ENCODE measurements around the gene TTC28. TPM values are rescaled to one million over a fixed set of nuclear protein-coding genes. Genes with fewer than 3 reads are reported as not detected.

The TTC28 gene
- total and polyA plus RNA-seq, 10 of the 15 experiments (the other 5 are each of a cell fraction or from before 2014, with no cell fraction given), result 0.15 to 8.4 (median 1.4) TPM

DNA sequence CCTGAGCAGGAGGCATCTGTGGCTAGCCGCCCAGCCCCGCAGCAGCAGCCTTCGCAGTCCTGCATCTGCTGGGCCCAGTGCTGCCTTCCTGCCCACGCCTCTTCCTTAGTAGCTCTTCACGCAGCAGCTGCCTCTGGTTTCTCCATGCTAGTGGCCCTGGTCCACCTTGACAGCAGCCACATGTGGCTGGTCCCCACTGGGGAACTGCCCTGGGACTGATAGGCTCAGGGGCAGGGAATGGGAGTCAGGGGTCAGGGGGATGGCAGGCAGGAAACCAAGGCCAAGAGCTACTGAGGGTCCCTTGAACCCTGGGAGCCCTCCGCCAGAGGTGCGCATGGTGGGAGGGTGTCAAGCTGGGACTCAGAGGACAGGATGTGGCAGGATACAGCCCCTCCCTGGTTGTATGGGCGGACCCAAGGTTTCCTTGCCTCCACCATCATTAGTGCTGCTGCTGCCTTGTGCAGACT, 661.1 kb downstream of the TTC28 start:
- Histone ChIP-seq H3K4me3 (no peak overlapping the region), H3K9me3 (replicated peaks; ENCODE audit: control insufficient read depth, insufficient read depth, low read length) (no peaks in the 10 kb centered on the region), H3K27me3 (replicated peaks in 1 of 2; ENCODE audit: control insufficient read depth in 2 of 2, insufficient read depth in 2 of 2, low read length in 1 of 2) (no peaks in the 10 kb centered on the region), H3K79me2 (ENCODE audit: control insufficient read depth, insufficient read depth, low read length) (no peaks in the 10 kb centered on the region), H3K27ac (ENCODE audit: control insufficient read depth, insufficient read depth) (no peak overlapping the region), H3K36me3 (ENCODE audit: control insufficient read depth in 2 of 2, insufficient read depth in 2 of 2, low read length in 1 of 2) (no peaks in the 10 kb centered on the region), H3K4me1 (ENCODE audit: control insufficient read depth, insufficient read depth, low read length) (no peaks in the 10 kb centered on the region), H4K20me1 (ENCODE audit: control insufficient read depth, insufficient read depth) (no peaks in the 10 kb centered on the region), H2AFZ (ENCODE audit: control insufficient read depth, low read depth, low read length) (no peak overlapping the region), H3K4me2 (ENCODE audit: control insufficient read depth, insufficient read depth) (no peak overlapping the region), H3K9ac (ENCODE audit: control insufficient read depth, insufficient read depth, low read length) (no peak overlapping the region)
- no peak for FAIRE-seq
- RAD21 ChIA-PET (ENCODE audit: unreplicated experiment), result interaction anchor here (1.3 to 2.8 kb wide), 2 partner anchors 486 to 575 kb away, joined by 4 to 17 read pairs; no protein-coding TSS in a partner anchor
- POLR2A ChIA-PET, result no interaction called here
- TF ChIP-seq HDAC2 (IDR thresholded peaks at IDR 0.05), result no peak
- no peak for TF ChIP-seq HDGF (IDR thresholded peaks at IDR 0.05)
- TF ChIP-seq, protein P1, sequence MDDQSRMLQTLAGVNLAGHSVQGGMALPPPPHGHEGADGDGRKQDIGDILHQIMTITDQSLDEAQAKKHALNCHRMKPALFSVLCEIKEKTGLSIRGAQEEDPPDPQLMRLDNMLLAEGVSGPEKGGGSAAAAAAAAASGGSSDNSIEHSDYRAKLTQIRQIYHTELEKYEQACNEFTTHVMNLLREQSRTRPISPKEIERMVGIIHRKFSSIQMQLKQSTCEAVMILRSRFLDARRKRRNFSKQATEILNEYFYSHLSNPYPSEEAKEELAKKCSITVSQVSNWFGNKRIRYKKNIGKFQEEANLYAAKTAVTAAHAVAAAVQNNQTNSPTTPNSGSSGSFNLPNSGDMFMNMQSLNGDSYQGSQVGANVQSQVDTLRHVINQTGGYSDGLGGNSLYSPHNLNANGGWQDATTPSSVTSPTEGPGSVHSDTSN (IDR thresholded peaks at IDR 0.05; ENCODE audit: insufficient replicate concordance, low read depth, low read length), result no peak
- TF ChIP-seq KDM1A (IDR thresholded peaks at IDR 0.05; ENCODE audit: borderline replicate concordance), result no peak
- no peak for TF ChIP-seq FOXK2 (IDR thresholded peaks at IDR 0.05)
- 70% methylated on average over 8 of the region's 8 CpGs for WGBS (ENCODE audit: insufficient coverage, insufficient replicate concordance, low lambda C conversion rate, missing lambda C conversion rate)
- intact Hi-C loops (cut with micrococcal nuclease; ENCODE audit: unreplicated experiment) (loop anchor here (10.0 kb wide), 1 partner anchor 806 kb away; no protein-coding TSS in a partner anchor), in situ Hi-C loops (cut with MboI) (loop anchor here (25.0 kb wide), 1 partner anchor 1256 kb away; no protein-coding TSS in a partner anchor)
- DNase-seq (ENCODE audit: low read depth, low spot score), result no peak
- no TSS peak for BruUV-seq (replicated peaks)
- CTCF ChIA-PET, result interaction anchor here (0.5 to 3.6 kb wide), 7 partner anchors 9 to 581 kb away, joined by 3 to 41 read pairs (median 3); no protein-coding TSS in a partner anchor
- SMC1A ChIA-PET (ENCODE audit: uncharacterized antibody, unreplicated experiment), result interaction anchor here (1.2 to 2.9 kb wide), 2 partner anchors 33 to 574 kb away, joined by 5 to 16 read pairs; no protein-coding TSS in a partner anchor
- ATAC-seq, result no peak

DNA sequence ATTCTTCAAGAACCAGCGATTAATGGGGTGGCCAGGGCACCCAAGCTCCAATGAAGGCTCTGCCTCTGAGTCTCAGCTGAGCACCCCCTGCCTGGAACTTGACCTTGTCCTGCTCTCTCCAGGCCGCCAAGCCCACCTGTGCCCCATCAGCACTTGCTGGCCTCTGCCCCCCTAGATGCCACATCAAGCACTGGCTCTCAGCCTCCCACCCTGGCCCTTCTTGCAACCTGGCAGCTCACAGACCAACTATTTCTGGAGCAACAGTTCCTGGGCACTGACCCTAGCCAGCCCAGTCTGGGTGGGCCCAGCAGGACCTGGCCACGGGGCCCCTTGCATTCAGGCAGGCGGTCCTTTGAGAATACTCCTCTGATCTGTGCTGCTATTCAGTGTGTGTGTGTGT, 661.8 kb downstream of the TTC28 start:
- no peak for ATAC-seq
- Histone ChIP-seq H3K4me1 (ENCODE audit: control insufficient read depth, insufficient read depth, low read length) (no peaks in the 10 kb centered on the region), H3K27ac (ENCODE audit: control insufficient read depth, insufficient read depth) (no peak overlapping the region), H3K9me3 (replicated peaks; ENCODE audit: control insufficient read depth, insufficient read depth, low read length) (no peaks in the 10 kb centered on the region), H3K4me3 (no peak overlapping the region), H3K79me2 (ENCODE audit: control insufficient read depth, insufficient read depth, low read length) (no peaks in the 10 kb centered on the region), H4K20me1 (ENCODE audit: control insufficient read depth, insufficient read depth) (no peaks in the 10 kb centered on the region), H2AFZ (ENCODE audit: control insufficient read depth, low read depth, low read length) (no peak overlapping the region), H3K9ac (ENCODE audit: control insufficient read depth, insufficient read depth, low read length) (no peak overlapping the region), H3K4me2 (ENCODE audit: control insufficient read depth, insufficient read depth) (no peak overlapping the region), H3K36me3 (ENCODE audit: control insufficient read depth in 2 of 2, insufficient read depth in 2 of 2, low read length in 1 of 2) (no peaks in the 10 kb centered on the region), H3K27me3 (replicated peaks in 1 of 2; ENCODE audit: control insufficient read depth in 2 of 2, insufficient read depth in 2 of 2, low read length in 1 of 2) (no peaks in the 10 kb centered on the region)
- ChIA-PET SMC1A (ENCODE audit: uncharacterized antibody, unreplicated experiment) (interaction anchor here (1.2 kb wide), 1 partner anchor 33 kb away, joined by 5 read pairs; no protein-coding TSS in a partner anchor), CTCF (interaction anchor here (0.5 to 2.8 kb wide), 2 partner anchors 33 to 492 kb away, joined by 3 to 19 read pairs; no protein-coding TSS in a partner anchor), POLR2A (no interaction called here), RAD21 (ENCODE audit: unreplicated experiment) (no interaction called here)
- no peak for DNase-seq (ENCODE audit: low read depth, low spot score)
- intact Hi-C loops (cut with micrococcal nuclease; ENCODE audit: unreplicated experiment) (loop anchor here (10.0 kb wide), 1 partner anchor 807 kb away; no protein-coding TSS in a partner anchor), in situ Hi-C loops (cut with MboI) (loop anchor here (25.0 kb wide), 1 partner anchor 1256 kb away; no protein-coding TSS in a partner anchor)
- no TSS peak for BruUV-seq (replicated peaks)
- FAIRE-seq, result no peak
- 31% methylated on average over 4 of the region's 4 CpGs for WGBS (ENCODE audit: insufficient coverage, insufficient replicate concordance, low lambda C conversion rate, missing lambda C conversion rate)
- no peak for TF ChIP-seq ZNF207 (IDR thresholded peaks at IDR 0.05; ENCODE audit: borderline replicate concordance)
- TF ChIP-seq MTA2 (IDR thresholded peaks at IDR 0.05; ENCODE audit: low read depth), result no peak

All from GM12878 (cell line).